MCF 10A (cell line): Measurements from ENCODE around the gene PHACTR3. TPM values are rescaled to one million over a fixed set of nuclear protein-coding genes. Genes with fewer than 3 reads are reported as not detected.

ENCODE experiments used
- BruUV-seq: library from RNA; stranded (reverse); fragments of 400-500 nt; replicated peaks from 2 replicates; lab custom pipeline; 2021; lab: Mats Ljungman, UMichigan
- CTCF ChIA-PET: fragments of 300-600 bp; sonication (Branson Sonifier 250); formaldehyde crosslinking; extraction: SDS; loops from one replicate; lab custom pipeline; 2021; ENCODE audit warnings: antibody characterized with exemption, inconsistent platforms; lab: Yijun Ruan, JAX
- POLR2A ChIA-PET: fragments of 300-600, 350-650 bp; sonication (Branson Sonifier 250); formaldehyde crosslinking; extraction: SDS; loops from one replicate; lab custom pipeline; 2020; ENCODE audit warnings: antibody characterized with exemption, inconsistent platforms; lab: Yijun Ruan, JAX
- DNase-seq: peaks from one replicate; pipeline ENCODE4 v3.0.0-alpha.2; 2018; ENCODE audit not compliant: unreplicated experiment
- H3K27ac Mint-ChIP-seq: one replicate; pipeline ENCODE4 v1.8.0; 2022; ENCODE audit warnings: mild to moderate bottlenecking, low read depth, mixed read lengths; ENCODE audit not compliant: unreplicated experiment
- H3K27me3 Mint-ChIP-seq: one replicate; pipeline ENCODE4 v1.8.0; 2022; ENCODE audit warnings: mixed read lengths; ENCODE audit not compliant: insufficient read depth, unreplicated experiment
- H3K36me3 Mint-ChIP-seq: one replicate; pipeline ENCODE4 v1.8.0; 2022; ENCODE audit warnings: mild to moderate bottlenecking, moderate library complexity, mixed read lengths; ENCODE audit not compliant: insufficient read depth, unreplicated experiment
- H3K4me1 Mint-ChIP-seq: one replicate; pipeline ENCODE4 v1.8.0; 2022; ENCODE audit warnings: mixed read lengths; ENCODE audit not compliant: insufficient read depth, unreplicated experiment
- H3K4me3 Mint-ChIP-seq: one replicate; pipeline ENCODE4 v1.8.0; 2022; ENCODE audit warnings: mild to moderate bottlenecking, moderate library complexity, mixed read lengths; ENCODE audit not compliant: unreplicated experiment
- H3K9me3 Mint-ChIP-seq: one replicate; pipeline ENCODE4 v1.8.0; 2022; ENCODE audit warnings: mixed read lengths; ENCODE audit not compliant: unreplicated experiment
- CTCF ChIP-seq: fragments of 200-600 bp; IDR thresholded peaks from one replicate; pipeline ENCODE4 v1.8.0; 2022; ENCODE audit warnings: antibody characterized with exemption, mild to moderate bottlenecking; ENCODE audit not compliant: unreplicated experiment
- intact Hi-C: fragments of 100-400 bp; cut with micrococcal nuclease; formaldehyde crosslinking; loops from 2 replicates; pipeline ENCODE4 v1.14.1; 2022
- total RNA-seq: library from RNA; stranded (reverse); gene quantifications from 2 replicates; pipeline ENCODE4 v1.2.3, GENCODE V29; 2022

Gene PHACTR3
- total RNA-seq, 1 experiment from 2014 or later: 22.8 TPM

DNA sequence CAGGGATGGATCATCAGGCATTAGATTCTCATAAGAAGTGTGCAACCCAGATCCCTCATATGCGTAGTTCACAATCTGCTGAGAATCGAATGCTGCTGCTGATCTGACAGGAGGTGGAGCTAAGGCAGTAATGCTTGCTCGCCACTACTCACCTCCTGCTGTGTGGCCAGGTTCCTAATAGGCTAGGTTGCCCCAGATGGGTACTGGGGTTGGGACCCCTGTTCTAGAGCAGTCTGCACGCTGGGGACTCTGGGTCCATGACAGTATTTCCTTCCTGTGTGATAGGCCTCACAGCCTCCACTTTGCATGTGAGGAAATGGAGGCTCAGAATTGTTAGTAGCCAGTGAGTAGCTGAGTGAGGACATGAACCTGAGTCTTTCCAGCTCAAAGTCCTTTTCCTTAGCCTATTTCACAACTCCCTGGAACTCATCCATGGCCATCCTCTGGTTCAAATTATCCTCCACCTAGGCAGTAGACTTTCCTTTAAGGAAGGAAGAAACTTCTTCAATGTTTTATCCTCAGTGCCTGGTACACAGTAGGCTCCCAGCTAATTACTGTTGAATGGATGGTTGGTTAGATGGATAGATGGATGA lies 211.9 kb downstream of the PHACTR3 start:
- no peak for DNase-seq
- no peak for TF ChIP-seq CTCF
- H3K4me1 Mint-ChIP-seq: peaks cover 19% of the 10 kb centered on the region
- no peak overlapping the region for H3K4me3 Mint-ChIP-seq
- CTCF ChIA-PET: interaction anchor here (0.7 to 3.9 kb wide), 6 partner anchors 9 to 67 kb away, joined by 3 to 30 read pairs (median 6); no protein-coding TSS in a partner anchor
- no peak overlapping the region for H3K27ac Mint-ChIP-seq
- POLR2A ChIA-PET: no interaction called here
- no TSS peak for BruUV-seq
- H3K36me3 Mint-ChIP-seq: no peaks in the 10 kb centered on the region
- intact Hi-C loops: no loop called here
- no peaks in the 10 kb centered on the region for H3K27me3 Mint-ChIP-seq
- H3K9me3 Mint-ChIP-seq: no peaks in the 10 kb centered on the region

GRCh38 chr20:59817406-59817805 lies 213.1 kb downstream of the PHACTR3 start:
- no peak for TF ChIP-seq CTCF
- intact Hi-C loops: no loop called here
- POLR2A ChIA-PET: interaction anchor here (1.4 to 1.9 kb wide), 2 partner anchors 9 to 19 kb away, joined by 3 to 6 read pairs; no protein-coding TSS in a partner anchor
- no peaks in the 10 kb centered on the region for H3K9me3 Mint-ChIP-seq
- DNase-seq: no peak
- H3K4me3 Mint-ChIP-seq: no peak overlapping the region
- BruUV-seq: no TSS peak
- CTCF ChIA-PET: interaction anchor here (1.1 to 3.9 kb wide), 6 partner anchors 8 to 219 kb away, joined by 4 to 30 read pairs (median 6); no protein-coding TSS in a partner anchor
- no peak overlapping the region for H3K27ac Mint-ChIP-seq
- H3K36me3 Mint-ChIP-seq: no peaks in the 10 kb centered on the region
- H3K27me3 Mint-ChIP-seq: no peaks in the 10 kb centered on the region
- peaks cover 24% of the 10 kb centered on the region for H3K4me1 Mint-ChIP-seq

DNA sequence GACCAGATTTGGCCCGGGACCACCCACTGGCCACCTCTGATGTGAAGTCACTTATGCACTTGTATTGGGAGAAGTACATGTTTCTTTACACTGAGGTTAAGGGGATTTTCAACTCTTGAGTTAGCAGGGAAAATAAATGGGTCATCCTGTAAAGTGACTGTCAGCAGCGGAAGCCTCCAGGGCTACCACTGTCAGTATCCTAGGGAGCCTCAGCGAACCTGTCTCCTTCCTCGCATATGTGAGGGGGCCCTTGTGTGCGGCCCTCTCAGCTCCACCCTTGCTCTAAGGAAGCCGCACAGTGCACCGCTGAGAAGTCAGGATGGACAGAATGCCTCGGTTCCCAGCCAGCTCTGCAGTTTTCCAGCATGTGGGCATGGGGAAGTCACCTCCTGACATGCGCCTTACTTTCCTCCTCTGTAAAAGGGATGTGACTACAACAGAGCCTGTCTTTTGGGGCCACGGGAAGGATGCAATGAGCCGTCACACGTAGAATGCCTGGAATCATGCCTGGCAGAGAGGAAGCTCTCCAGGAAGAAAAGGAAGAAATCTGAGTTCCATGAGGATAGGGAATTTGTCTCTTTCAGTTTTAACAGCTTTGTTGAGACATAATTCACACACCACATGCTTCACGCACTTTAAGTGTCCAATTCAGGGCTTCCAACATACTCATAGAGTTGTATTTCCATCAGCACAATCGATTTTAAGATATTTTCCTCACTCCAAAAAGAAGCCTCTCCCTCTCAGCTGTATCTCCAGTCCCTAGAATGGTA lies 213.7 kb downstream of the PHACTR3 start:
- BruUV-seq: no TSS peak
- ChIA-PET POLR2A (interaction anchor here (0.6 to 1.9 kb wide), 3 partner anchors 8 to 19 kb away, joined by 3 to 6 read pairs (median 3); no protein-coding TSS in a partner anchor), CTCF (interaction anchor here (1.2 to 3.9 kb wide), 5 partner anchors 8 to 220 kb away, joined by 4 to 30 read pairs (median 7); no protein-coding TSS in a partner anchor)
- intact Hi-C loops: no loop called here
- DNase-seq: no peak
- peaks cover 24% of the 10 kb centered on the region for H3K4me1 Mint-ChIP-seq
- H3K9me3 Mint-ChIP-seq: no peaks in the 10 kb centered on the region
- no peaks in the 10 kb centered on the region for H3K36me3 Mint-ChIP-seq
- H3K4me3 Mint-ChIP-seq: no peak overlapping the region
- no peaks in the 10 kb centered on the region for H3K27me3 Mint-ChIP-seq
- H3K27ac Mint-ChIP-seq: no peak overlapping the region
- TF ChIP-seq CTCF: no peak

- no peak overlapping the region for H3K4me3 Mint-ChIP-seq
- DNase-seq: no peak
- TF ChIP-seq CTCF: no peak
- no peaks in the 10 kb centered on the region for H3K27me3 Mint-ChIP-seq
- POLR2A ChIA-PET: interaction anchor here (0.6 to 3.1 kb wide), 3 partner anchors 16 to 18 kb away, joined by 3 to 18 read pairs (median 6); no protein-coding TSS in a partner anchor
- H3K4me1 Mint-ChIP-seq: peaks cover 24% of the 10 kb centered on the region
- CTCF ChIA-PET: interaction anchor here (0.5 to 3.9 kb wide), 8 partner anchors 12 to 253 kb away, joined by 3 to 36 read pairs (median 4); no protein-coding TSS in a partner anchor
- intact Hi-C loops: no loop called here
- H3K27ac Mint-ChIP-seq: no peak overlapping the region
- no peaks in the 10 kb centered on the region for H3K36me3 Mint-ChIP-seq
- no TSS peak for BruUV-seq
- no peaks in the 10 kb centered on the region for H3K9me3 Mint-ChIP-seq
Observed at GRCh38 chr20:59818911-59819310, 214.6 kb downstream of the PHACTR3 start.
